Neural cell (in vitro differentiated cells): ENCODE data around the gene GCK.

Experiments
- EP300 ChIP-seq: fragments of 450-650 bp; conservative IDR thresholded peaks from 2 replicates; pipeline ENCODE4 v1.6.1; 2014; ENCODE audit warnings: antibody characterized with exemption, mild to moderate bottlenecking, moderate library complexity; ENCODE audit not compliant: poor library complexity, severe bottlenecking
- EZH2 ChIP-seq: fragments of 200-600, 300-800 bp; shearing (Covaris generic), sonication (generic); IDR thresholded peaks from 2 replicates; pipeline ENCODE4 v1.6.1; 2014; ENCODE audit warnings: antibody characterized with exemption, low read length, borderline replicate concordance, mild to moderate bottlenecking; ENCODE audit not compliant: insufficient read depth, poor library complexity, severe bottlenecking
- MXI1 ChIP-seq: fragments of 450-650 bp; conservative IDR thresholded peaks from 2 replicates; pipeline ENCODE4 v1.6.1; 2014; ENCODE audit warnings: antibody characterized with exemption, mild to moderate bottlenecking; ENCODE audit not compliant: poor library complexity, severe bottlenecking
- POLR2AphosphoS5 ChIP-seq: IDR thresholded peaks from 2 replicates; pipeline ENCODE4 v1.6.1; 2012
- SMC3 ChIP-seq: fragments of 450-650 bp; conservative IDR thresholded peaks from 2 replicates; pipeline ENCODE4 v1.6.1; 2014; ENCODE audit warnings: antibody characterized with exemption, mild to moderate bottlenecking, moderate library complexity; ENCODE audit not compliant: poor library complexity
- TAF1 ChIP-seq: IDR thresholded peaks from 2 replicates; pipeline ENCODE4 v1.6.1; 2012; ENCODE audit warnings: low read depth
- TF ChIP-seq, protein P1 (sequence below): fragments of 450-650 bp; IDR thresholded peaks from 2 replicates; pipeline ENCODE4 v1.5.1; 2014; ENCODE audit warnings: antibody characterized with exemption, mild to moderate bottlenecking, moderate library complexity; ENCODE audit not compliant: poor library complexity, severe bottlenecking

DNA sequence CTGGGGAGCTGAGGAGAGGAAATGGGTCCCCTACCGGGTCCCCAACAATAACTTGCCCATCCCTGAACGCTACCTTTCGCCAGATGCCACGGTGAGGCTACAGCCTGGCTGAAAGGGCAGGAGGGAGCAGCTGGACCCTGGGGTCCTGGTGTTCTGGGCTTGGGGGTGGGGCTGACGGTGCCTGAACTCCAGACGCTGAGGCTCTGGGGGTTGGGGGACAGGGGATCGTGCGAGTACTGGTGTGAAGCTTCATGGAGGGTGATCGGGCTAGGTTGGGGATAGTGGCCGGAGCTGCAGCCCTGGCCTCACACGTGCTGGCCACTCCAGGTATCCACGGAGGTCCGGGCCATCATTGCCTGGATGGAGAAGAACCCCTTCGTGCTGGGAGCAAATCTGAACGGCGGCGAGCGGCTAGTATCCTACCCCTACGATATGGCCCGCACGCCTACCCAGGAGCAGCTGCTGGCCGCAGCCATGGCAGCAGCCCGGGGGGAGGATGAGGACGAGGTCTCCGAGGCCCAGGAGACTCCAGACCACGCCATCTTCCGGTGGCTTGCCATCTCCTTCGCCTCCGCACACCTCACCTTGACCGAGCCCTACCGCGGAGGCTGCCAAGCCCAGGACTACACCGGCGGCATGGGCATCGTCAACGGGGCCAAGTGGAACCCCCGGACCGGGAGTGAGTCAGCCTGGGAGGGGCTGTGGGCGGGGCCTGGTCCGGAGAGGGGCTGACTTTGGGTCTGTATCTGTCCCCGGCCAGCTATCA is 76.8 kb downstream of the GCK start:
- TF ChIP-seq, protein P1, sequence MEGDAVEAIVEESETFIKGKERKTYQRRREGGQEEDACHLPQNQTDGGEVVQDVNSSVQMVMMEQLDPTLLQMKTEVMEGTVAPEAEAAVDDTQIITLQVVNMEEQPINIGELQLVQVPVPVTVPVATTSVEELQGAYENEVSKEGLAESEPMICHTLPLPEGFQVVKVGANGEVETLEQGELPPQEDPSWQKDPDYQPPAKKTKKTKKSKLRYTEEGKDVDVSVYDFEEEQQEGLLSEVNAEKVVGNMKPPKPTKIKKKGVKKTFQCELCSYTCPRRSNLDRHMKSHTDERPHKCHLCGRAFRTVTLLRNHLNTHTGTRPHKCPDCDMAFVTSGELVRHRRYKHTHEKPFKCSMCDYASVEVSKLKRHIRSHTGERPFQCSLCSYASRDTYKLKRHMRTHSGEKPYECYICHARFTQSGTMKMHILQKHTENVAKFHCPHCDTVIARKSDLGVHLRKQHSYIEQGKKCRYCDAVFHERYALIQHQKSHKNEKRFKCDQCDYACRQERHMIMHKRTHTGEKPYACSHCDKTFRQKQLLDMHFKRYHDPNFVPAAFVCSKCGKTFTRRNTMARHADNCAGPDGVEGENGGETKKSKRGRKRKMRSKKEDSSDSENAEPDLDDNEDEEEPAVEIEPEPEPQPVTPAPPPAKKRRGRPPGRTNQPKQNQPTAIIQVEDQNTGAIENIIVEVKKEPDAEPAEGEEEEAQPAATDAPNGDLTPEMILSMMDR, result no peak
- no peak for TF ChIP-seq POLR2AphosphoS5
- TF ChIP-seq SMC3, result no peak
- TF ChIP-seq EP300, result no peak
- no peak for TF ChIP-seq EZH2
- TF ChIP-seq TAF1, result no peak
- no peak for TF ChIP-seq MXI1
